Panc1 (cell line): ENCODE measurements around the gene SEL1L2.

Experiments used
- CTCF ChIP-seq: fragments of 450-650 bp; IDR thresholded peaks from 2 replicates; pipeline ENCODE4 v1.5.1; 2017; ENCODE audit warnings: mild to moderate bottlenecking
- POLR2AphosphoS5 ChIP-seq: IDR thresholded peaks from 2 replicates; pipeline ENCODE4 v1.6.1; 2012; ENCODE audit warnings: mild to moderate bottlenecking, low read depth, low read length, moderate library complexity
- REST ChIP-seq, 2 experiments: IDR thresholded peaks; 2 replicates each; pipeline ENCODE4 v1.6.1; 2011 to 2012; ENCODE audit warnings: low read depth in 2 of 2, control low read depth in 1 of 2, low read length in 1 of 2, mild to moderate bottlenecking in 1 of 2, moderate library complexity in 1 of 2; ENCODE audit not compliant: insufficient read depth in 1 of 2
- SIN3A ChIP-seq: IDR thresholded peaks from 2 replicates; pipeline ENCODE4 v1.6.1; 2012; ENCODE audit warnings: low read depth, mild to moderate bottlenecking, low read length, moderate library complexity, borderline replicate concordance; ENCODE audit not compliant: insufficient read depth

GRCh38 chr20:13865156-13865555 is 125.3 kb downstream of the SEL1L2 start:
- TF ChIP-seq CTCF: no peak
- TF ChIP-seq SIN3A: no peak
- no peak for TF ChIP-seq POLR2AphosphoS5
- no peak for TF ChIP-seq REST (IDR thresholded peaks at IDR 0.05; ENCODE audit: insufficient read depth in 1 of 2, low read depth in 2 of 2, low read length in 1 of 2)
